ENCODE results near the gene SMURF1. TPM values are rescaled to one million over a fixed set of nuclear protein-coding genes. Genes with fewer than 3 reads are reported as not detected.
A peak's percentile ranks its signal among the peaks of the same experiment; 100 is the strongest.

The SMURF1 gene
- total and polyA plus RNA-seq, 2 donors (not counting 1 experiment from before 2014, with no cell fraction given): 17.2 to 18.7 TPM

- TF ChIP-seq EZH2 (IDR thresholded peaks at IDR 0.05; ENCODE audit: low read length, missing control alignments): no peak
- TF ChIP-seq CTCF (conservative IDR thresholded peaks at IDR 0.05 in 1 of 2, IDR thresholded peaks at IDR 0.05 in 1 of 2; ENCODE audit: low read depth in 1 of 2, low read length in 2 of 2): no peak
- Histone ChIP-seq H3K9ac (ENCODE audit: insufficient read depth, low read length) (peak overlapping the region; percentile 85), H3K79me2 (ENCODE audit: control insufficient read depth, insufficient read depth, low read length) (peaks cover 36% of the 10 kb centered on the region), H3K4me3 (replicated peaks in 1 of 4; ENCODE audit: control extremely low read depth in 1 of 4, insufficient read depth in 1 of 4, low read depth in 3 of 4, low read length in 4 of 4) (peak overlapping the region; percentile 24 to 62 (median 38)), H3K4me1 (ENCODE audit: control insufficient read depth, extremely low read depth, insufficient read depth, low read length) (peaks cover 5% of the 10 kb centered on the region), H3K27ac (ENCODE audit: insufficient read depth, low read length) (peak overlapping the region; percentile 59), H3K4me2 (ENCODE audit: extremely low read depth, insufficient read depth, low read length) (no peak overlapping the region), H4K20me1 (ENCODE audit: control insufficient read depth, extremely low read depth, insufficient read depth, low read length) (no peaks in the 10 kb centered on the region), H2AFZ (ENCODE audit: low read length) (no peak overlapping the region), H3K9me3 (ENCODE audit: control insufficient read depth, insufficient read depth, low read depth, low read length) (no peaks in the 10 kb centered on the region), H3K27me3 (ENCODE audit: control insufficient read depth, insufficient read depth, low read length) (no peaks in the 10 kb centered on the region), H3K36me3 (ENCODE audit: control insufficient read depth, insufficient read depth, low read length) (no peaks in the 10 kb centered on the region)
- no peak for DNase-seq (ENCODE audit: low read depth in 2 of 2)
Observed at GRCh38 chr7:99143521-99143852, 421 bp downstream of the SMURF1 start.

GRCh38 chr7:99142727-99143520 is 984 bp downstream of the SMURF1 start:
- H3K27me3 ChIP-seq (ENCODE audit: control insufficient read depth, insufficient read depth, low read length): no peaks in the 10 kb centered on the region
- no peaks in the 10 kb centered on the region for H3K36me3 ChIP-seq (ENCODE audit: control insufficient read depth, insufficient read depth, low read length)
- H3K79me2 ChIP-seq (ENCODE audit: control insufficient read depth, insufficient read depth, low read length): peaks cover 42% of the 10 kb centered on the region
- H3K4me2 ChIP-seq (ENCODE audit: extremely low read depth, insufficient read depth, low read length): peak overlapping the region; percentile 79
- H3K9me3 ChIP-seq (ENCODE audit: control insufficient read depth, insufficient read depth, low read depth, low read length): no peaks in the 10 kb centered on the region
- H3K9ac ChIP-seq (ENCODE audit: insufficient read depth, low read length): peak overlapping the region; percentile 45
- no peaks in the 10 kb centered on the region for H4K20me1 ChIP-seq (ENCODE audit: control insufficient read depth, extremely low read depth, insufficient read depth, low read length)
- no peak overlapping the region for H2AFZ ChIP-seq (ENCODE audit: low read length)
- H3K4me1 ChIP-seq (ENCODE audit: control insufficient read depth, extremely low read depth, insufficient read depth, low read length): peaks cover 5% of the 10 kb centered on the region
- peak overlapping the region; percentile 35 to 62 (median 52) for H3K4me3 ChIP-seq (replicated peaks in 1 of 4; ENCODE audit: control extremely low read depth in 1 of 4, insufficient read depth in 1 of 4, low read depth in 3 of 4, low read length in 4 of 4)
- DNase-seq (ENCODE audit: low read depth in 2 of 2): peak; percentile 89 to 90
- H3K27ac ChIP-seq (ENCODE audit: insufficient read depth, low read length): peak overlapping the region; percentile 64
- no peak for TF ChIP-seq CTCF (conservative IDR thresholded peaks at IDR 0.05 in 1 of 2, IDR thresholded peaks at IDR 0.05 in 1 of 2; ENCODE audit: low read depth in 1 of 2, low read length in 2 of 2)
- no peak for TF ChIP-seq EZH2 (IDR thresholded peaks at IDR 0.05; ENCODE audit: low read length, missing control alignments)

GRCh38 chr7:99141841-99142726 is 1.8 kb downstream of the SMURF1 start:
- Histone ChIP-seq H3K9ac (ENCODE audit: insufficient read depth, low read length) (peak overlapping the region; percentile 67), H3K4me2 (ENCODE audit: extremely low read depth, insufficient read depth, low read length) (peak overlapping the region; percentile 85), H4K20me1 (ENCODE audit: control insufficient read depth, extremely low read depth, insufficient read depth, low read length) (no peaks in the 10 kb centered on the region), H3K36me3 (ENCODE audit: control insufficient read depth, insufficient read depth, low read length) (no peaks in the 10 kb centered on the region), H3K27ac (ENCODE audit: insufficient read depth, low read length) (peak overlapping the region; percentile 78), H3K27me3 (ENCODE audit: control insufficient read depth, insufficient read depth, low read length) (no peaks in the 10 kb centered on the region), H3K4me3 (replicated peaks in 1 of 4; ENCODE audit: control extremely low read depth in 1 of 4, insufficient read depth in 1 of 4, low read depth in 3 of 4, low read length in 4 of 4) (peak overlapping the region; percentile 49 to 79 (median 56)), H3K79me2 (ENCODE audit: control insufficient read depth, insufficient read depth, low read length) (peaks cover 50% of the 10 kb centered on the region), H3K4me1 (ENCODE audit: control insufficient read depth, extremely low read depth, insufficient read depth, low read length) (peaks cover 6% of the 10 kb centered on the region), H2AFZ (ENCODE audit: low read length) (no peak overlapping the region), H3K9me3 (ENCODE audit: control insufficient read depth, insufficient read depth, low read depth, low read length) (no peaks in the 10 kb centered on the region)
- peak; percentile 80 to 86 for DNase-seq (ENCODE audit: low read depth in 2 of 2)
- TF ChIP-seq CTCF (conservative IDR thresholded peaks at IDR 0.05 in 1 of 2, IDR thresholded peaks at IDR 0.05 in 1 of 2; ENCODE audit: low read depth in 1 of 2, low read length in 2 of 2) (no peak), EZH2 (IDR thresholded peaks at IDR 0.05; ENCODE audit: low read length, missing control alignments) (no peak)
